Activated naive CD4-positive, alpha-beta T cell treated with anti-CD3 and anti-CD28 coated beads for 36 hours (primary cell): ENCODE data around the gene SND1. TPM values are rescaled to one million over a fixed set of nuclear protein-coding genes. Genes with fewer than 3 reads are reported as not detected.

Source experiments
- CTCF ChIA-PET: fragments of 350-600 bp; sonication (Branson Sonifier 250); formaldehyde crosslinking; loops from one replicate; lab custom pipeline; 2021; ENCODE audit warnings: antibody characterized with exemption; lab: Charles Lee
- DNase-seq: peaks from one replicate; pipeline ENCODE4 v3.0.0-alpha.2; 2020
- H3K27ac Mint-ChIP-seq: one replicate; pipeline ENCODE4 v1.8.0; 2021; ENCODE audit warnings: mild to moderate bottlenecking, mixed read lengths
- H3K27me3 Mint-ChIP-seq: one replicate; pipeline ENCODE4 v1.8.0; 2021; ENCODE audit warnings: low read depth, mixed read lengths
- H3K36me3 Mint-ChIP-seq: one replicate; pipeline ENCODE4 v1.8.0; 2021; ENCODE audit warnings: low read depth, mixed read lengths
- H3K4me1 Mint-ChIP-seq: one replicate; pipeline ENCODE4 v1.8.0; 2021; ENCODE audit warnings: low read depth, mixed read lengths
- H3K4me3 Mint-ChIP-seq: one replicate; pipeline ENCODE4 v1.8.0; 2021; ENCODE audit warnings: mild to moderate bottlenecking, moderate library complexity, mixed read lengths
- H3K9me3 Mint-ChIP-seq: one replicate; pipeline ENCODE4 v1.8.0; 2021; ENCODE audit warnings: mixed read lengths
- intact Hi-C: fragments of 100-400 bp; cut with micrococcal nuclease; formaldehyde crosslinking; loops from one replicate; pipeline ENCODE4 v1.15.1; 2023
- total RNA-seq, 2 experiments: library from RNA; stranded (reverse); gene quantifications; one replicate each; pipeline ENCODE4 v1.2.3, GENCODE V29; 2021

The SND1 gene
- total RNA-seq, 2 experiments from 2014 or later: 184 to 211 TPM

DNA sequence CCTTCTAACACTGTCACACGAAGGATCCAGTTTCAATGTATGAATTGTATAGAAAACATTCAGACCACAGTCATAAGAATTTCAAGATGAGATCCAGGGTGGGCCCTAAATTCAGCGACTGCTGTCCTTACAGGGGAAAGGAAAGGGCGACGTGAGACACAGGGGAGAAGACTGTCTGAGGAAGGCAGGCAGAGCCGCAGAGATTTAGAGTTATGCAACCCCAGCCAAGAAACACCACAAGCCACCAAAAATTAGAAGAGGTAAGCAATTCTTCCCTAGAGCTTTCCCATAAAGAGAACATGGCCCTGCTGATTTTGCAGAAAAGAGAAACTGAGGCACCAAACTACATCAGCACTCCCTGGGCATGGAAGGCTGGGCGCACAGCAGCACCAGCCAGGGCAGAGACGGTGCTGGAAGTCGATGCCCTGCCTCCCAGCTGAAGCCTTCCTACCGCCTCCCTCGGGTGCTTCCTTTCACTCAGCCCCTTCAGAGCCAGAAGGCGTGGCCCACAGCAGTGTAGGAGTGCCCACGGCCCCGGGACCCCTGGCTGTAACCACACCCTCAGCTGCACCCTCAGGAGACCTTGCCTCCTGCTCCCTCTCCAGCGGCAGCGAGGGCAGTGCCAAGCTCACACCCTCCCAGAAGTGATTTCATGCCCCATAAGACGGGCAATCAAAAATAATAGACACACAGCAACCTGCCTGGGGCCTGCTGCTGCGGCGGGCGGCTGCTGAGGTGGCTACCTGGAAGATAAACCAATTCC lies 460.2 kb downstream of the SND1 start:
- DNase-seq: no peak
- CTCF ChIA-PET: interaction anchor here (1.7 to 6.0 kb wide), 2 partner anchors 24 to 97 kb away, joined by 10 to 26 read pairs; no protein-coding TSS in a partner anchor
- intact Hi-C loops: no loop called here
- no peaks in the 10 kb centered on the region for H3K36me3 Mint-ChIP-seq
- no peaks in the 10 kb centered on the region for H3K27me3 Mint-ChIP-seq
- H3K4me1 Mint-ChIP-seq: peaks cover 50% of the 10 kb centered on the region
- no peak overlapping the region for H3K27ac Mint-ChIP-seq
- H3K9me3 Mint-ChIP-seq: no peaks in the 10 kb centered on the region
- no peak overlapping the region for H3K4me3 Mint-ChIP-seq

DNA sequence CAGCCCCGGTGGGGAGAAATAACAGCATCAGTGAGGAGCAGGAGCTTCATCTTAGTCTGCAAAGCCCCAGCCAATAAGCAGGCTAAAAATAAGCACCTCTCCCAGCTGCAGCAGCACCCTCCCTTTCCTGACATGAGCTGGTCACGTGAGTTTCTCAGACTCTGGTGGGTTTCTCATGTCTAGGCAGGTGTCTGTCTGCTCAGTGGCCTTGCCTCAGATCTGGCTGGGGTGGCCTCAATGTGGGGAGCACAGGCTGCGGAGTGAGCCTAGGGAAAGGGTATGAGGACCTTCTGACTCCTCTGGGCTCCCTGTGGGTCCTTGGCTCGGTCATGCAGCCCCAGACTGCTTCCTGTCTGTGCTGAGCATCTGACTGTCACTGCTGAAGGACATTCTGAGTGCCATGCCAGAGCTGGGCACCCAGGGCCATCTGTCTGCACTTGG lies 460.8 kb downstream of the SND1 start:
- CTCF ChIA-PET: interaction anchor here (0.6 to 6.0 kb wide), 2 partner anchors 23 to 266 kb away, joined by 3 to 26 read pairs; no protein-coding TSS in a partner anchor
- Mint-ChIP-seq H3K27ac (no peak overlapping the region), H3K27me3 (no peaks in the 10 kb centered on the region), H3K36me3 (no peaks in the 10 kb centered on the region), H3K9me3 (no peaks in the 10 kb centered on the region), H3K4me1 (peaks cover 46% of the 10 kb centered on the region), H3K4me3 (no peak overlapping the region)
- DNase-seq: no peak
- intact Hi-C loops: no loop called here

DNA sequence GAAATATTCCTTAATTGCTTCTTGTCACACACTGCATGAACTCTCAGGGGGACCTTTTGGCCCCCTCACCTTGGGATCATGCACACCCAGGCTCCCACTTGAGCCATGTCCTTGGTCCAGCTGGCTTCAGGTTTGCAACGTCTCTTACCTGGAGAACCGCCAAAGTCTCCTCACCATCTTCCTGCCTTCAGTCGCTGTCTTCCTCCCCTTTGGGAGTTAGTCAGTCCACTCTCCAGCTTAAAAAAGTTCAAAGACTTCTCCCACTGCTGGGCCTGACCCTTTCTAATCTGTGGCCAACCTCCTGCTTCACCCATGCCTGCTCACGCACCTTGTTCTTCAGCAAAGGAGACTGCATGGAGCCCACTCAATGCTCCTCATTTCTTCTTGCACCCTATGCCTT lies 461.8 kb downstream of the SND1 start:
- peaks cover 40% of the 10 kb centered on the region for H3K4me1 Mint-ChIP-seq
- no peaks in the 10 kb centered on the region for H3K9me3 Mint-ChIP-seq
- no peak overlapping the region for H3K4me3 Mint-ChIP-seq
- CTCF ChIA-PET: interaction anchor here (0.7 to 6.0 kb wide), 2 partner anchors 22 to 74 kb away, joined by 3 to 26 read pairs; no protein-coding TSS in a partner anchor
- no peaks in the 10 kb centered on the region for H3K36me3 Mint-ChIP-seq
- no peak for DNase-seq
- no peak overlapping the region for H3K27ac Mint-ChIP-seq
- intact Hi-C loops: no loop called here
- no peaks in the 10 kb centered on the region for H3K27me3 Mint-ChIP-seq

DNA sequence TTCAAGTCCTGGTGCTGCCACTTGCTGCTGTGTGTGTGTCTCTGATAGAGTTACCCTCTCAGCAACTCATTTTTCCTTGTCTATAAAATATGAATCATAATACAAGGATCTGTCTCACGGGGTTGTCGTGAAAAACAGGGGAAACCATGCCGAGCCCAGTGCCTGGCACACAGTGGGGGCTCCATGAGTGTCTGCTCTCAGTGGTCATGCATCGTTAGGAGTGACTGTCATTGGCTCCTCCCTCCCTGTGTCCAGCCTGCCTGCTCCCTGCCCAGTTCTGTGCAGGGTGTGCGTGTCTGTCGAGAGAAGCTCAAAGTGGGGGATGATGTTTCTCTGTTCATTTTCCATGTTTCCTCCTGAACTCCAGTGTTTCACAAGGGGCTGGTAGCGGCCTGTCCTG lies 462.8 kb downstream of the SND1 start:
- Mint-ChIP-seq H3K36me3 (no peaks in the 10 kb centered on the region), H3K4me3 (no peak overlapping the region), H3K4me1 (peaks cover 31% of the 10 kb centered on the region), H3K27me3 (no peaks in the 10 kb centered on the region), H3K27ac (no peak overlapping the region), H3K9me3 (no peaks in the 10 kb centered on the region)
- intact Hi-C loops: no loop called here
- CTCF ChIA-PET: no interaction called here
- no peak for DNase-seq

DNA sequence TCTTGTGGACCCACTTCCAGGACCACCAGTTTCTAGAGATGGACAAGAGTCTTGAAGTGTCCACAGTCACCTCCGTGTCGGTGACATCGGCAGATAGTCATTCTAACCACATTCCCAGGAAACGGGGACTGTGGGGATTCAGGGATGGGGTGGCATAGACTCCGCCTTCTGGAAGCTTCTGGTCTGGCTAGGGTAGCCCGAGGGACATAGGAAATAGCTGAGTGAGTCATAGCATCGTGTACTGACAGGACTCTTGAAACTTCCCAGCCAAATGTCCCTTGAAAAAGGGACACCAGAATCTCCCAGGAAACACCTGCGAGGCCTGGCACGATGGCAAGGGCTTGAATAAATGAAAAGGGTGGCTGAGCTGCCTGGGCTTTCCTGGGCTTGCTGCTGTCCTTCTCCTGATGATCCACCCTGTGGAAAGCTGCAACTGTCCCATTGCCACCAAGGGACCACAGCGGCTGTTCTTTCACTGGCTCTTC lies 463.4 kb downstream of the SND1 start:
- intact Hi-C loops: no loop called here
- DNase-seq: no peak
- H3K27me3 Mint-ChIP-seq: no peaks in the 10 kb centered on the region
- H3K27ac Mint-ChIP-seq: no peak overlapping the region
- no peaks in the 10 kb centered on the region for H3K36me3 Mint-ChIP-seq
- peaks cover 25% of the 10 kb centered on the region for H3K4me1 Mint-ChIP-seq
- H3K9me3 Mint-ChIP-seq: no peaks in the 10 kb centered on the region
- no peak overlapping the region for H3K4me3 Mint-ChIP-seq
- CTCF ChIA-PET: no interaction called here

DNA sequence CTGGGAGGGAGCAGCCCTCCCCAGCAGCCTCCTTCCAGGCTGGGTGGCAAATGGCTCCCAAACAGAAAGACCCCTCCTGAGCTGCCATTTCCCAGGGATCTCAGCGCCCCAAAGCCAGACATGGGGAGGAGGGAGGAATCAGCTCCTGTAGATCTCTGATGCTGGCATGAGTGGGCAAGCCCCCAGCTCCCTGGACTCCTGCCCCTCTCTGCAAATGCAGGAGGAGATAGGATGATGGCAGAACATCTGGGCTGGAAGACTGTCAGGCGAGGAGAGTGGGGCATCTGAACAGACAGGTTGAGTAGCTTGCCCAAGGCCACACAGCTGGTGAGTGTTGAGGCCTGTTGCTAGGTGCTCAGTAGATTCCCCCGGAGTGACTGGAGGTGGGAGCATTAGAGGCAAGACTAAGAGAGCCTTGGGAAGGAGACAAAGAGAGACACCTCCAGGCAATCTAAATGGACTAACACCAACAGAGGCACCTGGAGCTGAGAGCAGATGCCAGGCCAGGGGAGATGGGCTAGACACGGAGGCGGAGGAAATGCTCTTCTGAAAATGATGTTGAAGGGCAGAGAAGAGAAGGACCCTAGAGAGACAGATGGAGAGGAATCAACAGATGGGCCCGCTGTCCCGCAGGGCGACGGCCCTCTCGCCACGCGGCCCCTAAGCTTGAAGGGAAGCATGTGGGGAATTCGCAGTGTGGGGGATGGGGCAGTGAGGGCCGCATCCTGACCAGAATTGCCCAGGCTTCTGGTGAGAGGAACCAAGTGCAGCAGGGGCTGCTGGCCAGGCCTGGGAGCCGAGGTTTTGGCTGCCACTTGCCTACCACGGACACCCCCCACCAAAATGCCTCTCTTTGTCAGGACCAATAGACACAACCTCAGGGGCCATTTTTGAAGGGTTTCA lies 464.1 kb downstream of the SND1 start:
- Mint-ChIP-seq H3K4me1 (peaks cover 18% of the 10 kb centered on the region), H3K27ac (no peak overlapping the region), H3K27me3 (no peaks in the 10 kb centered on the region), H3K4me3 (no peak overlapping the region), H3K9me3 (no peaks in the 10 kb centered on the region), H3K36me3 (no peaks in the 10 kb centered on the region)
- intact Hi-C loops: no loop called here
- CTCF ChIA-PET: no interaction called here
- DNase-seq: no peak

DNA sequence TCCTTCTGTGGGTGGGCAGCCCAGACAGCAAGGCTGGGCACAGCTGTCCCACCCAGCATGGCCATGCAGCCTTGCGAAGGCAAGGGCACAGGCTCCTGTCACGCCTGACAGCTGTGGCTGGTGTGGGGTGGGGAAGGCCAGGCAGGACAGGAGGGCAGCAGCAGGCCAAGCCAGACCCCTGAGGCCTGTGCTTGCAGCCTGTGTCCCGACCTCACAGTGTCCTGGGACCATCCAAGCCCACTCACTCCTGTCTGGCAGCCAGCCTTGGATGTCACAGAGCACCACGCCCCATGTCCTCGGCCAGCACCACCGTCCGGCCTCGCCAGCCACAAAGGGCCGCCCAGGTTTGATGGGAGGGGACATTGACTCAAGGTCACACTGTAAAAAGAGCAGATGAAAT lies 464.7 kb downstream of the SND1 start:
- H3K4me3 Mint-ChIP-seq: no peak overlapping the region
- no peaks in the 10 kb centered on the region for H3K27me3 Mint-ChIP-seq
- no peak overlapping the region for H3K27ac Mint-ChIP-seq
- H3K4me1 Mint-ChIP-seq: peaks cover 11% of the 10 kb centered on the region
- DNase-seq: no peak
- no peaks in the 10 kb centered on the region for H3K9me3 Mint-ChIP-seq
- CTCF ChIA-PET: no interaction called here
- H3K36me3 Mint-ChIP-seq: no peaks in the 10 kb centered on the region
- intact Hi-C loops: no loop called here

DNA sequence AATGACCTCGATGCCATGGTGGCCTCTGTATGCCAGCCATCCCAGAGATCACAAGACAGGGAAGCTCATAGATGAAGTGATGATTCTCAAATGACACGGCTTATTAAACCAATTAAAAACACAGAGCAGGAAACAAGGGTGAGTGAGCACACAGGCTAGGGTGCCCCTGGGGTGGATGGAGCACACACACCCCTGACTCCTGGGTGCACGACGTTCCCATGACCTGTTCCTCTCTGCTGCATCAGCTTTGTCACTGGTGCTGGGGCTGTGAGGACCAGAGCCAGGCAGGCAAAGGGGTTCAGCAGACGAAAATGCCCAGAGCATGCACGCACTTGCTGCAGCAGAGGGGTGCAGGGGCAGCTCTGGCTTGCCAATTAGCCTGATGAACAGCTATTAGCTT lies 465.7 kb downstream of the SND1 start:
- CTCF ChIA-PET: interaction anchor here (1.3 to 1.5 kb wide), 2 partner anchors 9 to 92 kb away, joined by 3 to 5 read pairs; no protein-coding TSS in a partner anchor

DNA sequence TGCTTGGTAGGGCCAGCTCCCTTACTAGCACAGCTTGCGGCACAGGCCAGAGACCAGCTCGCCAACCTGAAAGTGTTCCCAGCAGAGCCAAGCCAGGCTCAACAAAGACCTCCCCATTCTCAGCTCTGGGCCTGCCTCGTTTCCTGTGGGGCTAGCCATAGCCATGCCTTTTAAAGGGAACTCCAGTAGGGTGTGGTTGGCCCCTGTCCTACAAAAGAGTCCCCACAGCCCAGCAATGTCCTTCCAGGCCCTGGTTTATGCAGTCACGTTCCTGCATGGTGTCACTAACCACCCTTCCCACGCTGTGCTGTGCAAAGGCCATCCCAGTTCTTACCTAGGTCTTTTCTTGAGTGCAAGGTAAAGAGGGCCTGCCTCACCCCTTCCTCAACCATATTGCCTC lies 467.0 kb downstream of the SND1 start:
- Mint-ChIP-seq H3K27me3 (no peaks in the 10 kb centered on the region), H3K36me3 (no peaks in the 10 kb centered on the region), H3K4me3 (no peak overlapping the region), H3K27ac (no peak overlapping the region), H3K9me3 (no peaks in the 10 kb centered on the region), H3K4me1 (peaks cover 7% of the 10 kb centered on the region)
- CTCF ChIA-PET: no interaction called here
- intact Hi-C loops: no loop called here
- no peak for DNase-seq

More for the DNA sequence above, 465.7 kb downstream of the SND1 start:
- intact Hi-C loops: no loop called here
- DNase-seq: no peak
- H3K27ac Mint-ChIP-seq: no peak overlapping the region
- H3K4me1 Mint-ChIP-seq: peaks cover 6% of the 10 kb centered on the region
- H3K4me3 Mint-ChIP-seq: no peak overlapping the region
- no peaks in the 10 kb centered on the region for H3K27me3 Mint-ChIP-seq
- no peaks in the 10 kb centered on the region for H3K36me3 Mint-ChIP-seq
- no peaks in the 10 kb centered on the region for H3K9me3 Mint-ChIP-seq

DNA sequence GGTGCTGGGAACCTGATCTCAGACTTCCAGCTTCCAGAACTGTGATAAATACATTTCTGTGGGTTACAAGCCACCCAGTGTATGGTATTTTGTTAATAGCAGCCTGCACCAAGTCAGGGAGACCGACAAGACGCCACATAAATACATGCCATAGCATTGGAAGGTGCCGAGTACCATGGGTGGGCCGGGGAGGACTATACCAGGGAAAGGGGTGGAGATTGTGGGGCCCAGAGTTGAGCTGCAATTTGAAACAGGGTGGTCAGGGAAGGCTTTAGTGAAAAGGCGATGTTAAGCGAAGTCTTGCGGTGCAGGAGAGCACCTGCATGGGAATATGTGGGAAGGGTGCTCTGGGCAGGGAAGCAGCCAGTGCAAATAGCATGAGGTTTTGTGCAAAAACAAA lies 468.1 kb downstream of the SND1 start:
- H3K4me1 Mint-ChIP-seq: peaks cover 11% of the 10 kb centered on the region
- CTCF ChIA-PET: interaction anchor here (0.9 to 2.2 kb wide), 2 partner anchors 15 to 864 kb away, joined by 3 to 8 read pairs; no protein-coding TSS in a partner anchor
- no peaks in the 10 kb centered on the region for H3K9me3 Mint-ChIP-seq
- no peak for DNase-seq
- no peaks in the 10 kb centered on the region for H3K27me3 Mint-ChIP-seq
- no peaks in the 10 kb centered on the region for H3K36me3 Mint-ChIP-seq
- H3K27ac Mint-ChIP-seq: no peak overlapping the region
- intact Hi-C loops: no loop called here
- H3K4me3 Mint-ChIP-seq: no peak overlapping the region

DNA sequence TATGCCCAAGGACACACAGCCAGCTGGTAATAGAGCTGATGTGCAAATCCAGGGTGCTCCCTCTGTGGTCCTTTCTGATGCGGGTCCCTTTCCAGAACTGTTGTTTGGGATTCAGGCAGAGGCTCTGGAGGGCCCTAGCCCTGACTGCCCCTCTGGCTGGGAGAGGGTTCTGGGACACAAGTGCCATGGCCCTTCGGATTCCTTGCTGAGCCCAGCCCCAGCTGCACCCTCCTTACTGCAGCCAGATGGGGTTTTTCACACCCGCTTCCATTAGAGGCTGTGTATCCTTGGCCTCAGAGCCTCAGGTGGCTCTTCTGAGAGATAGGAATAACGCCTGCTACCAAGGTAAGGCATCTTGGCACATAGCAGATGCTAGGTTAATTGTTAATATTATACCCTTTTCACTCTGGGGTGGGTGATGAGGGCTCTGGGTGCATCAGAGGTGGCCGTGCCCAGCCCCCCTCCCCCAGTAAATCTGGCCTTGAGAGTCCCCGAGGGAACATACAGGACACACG lies 469.0 kb downstream of the SND1 start:
- CTCF ChIA-PET: interaction anchor here (2.2 kb wide), 1 partner anchor 14 kb away, joined by 8 read pairs; no protein-coding TSS in a partner anchor
- Mint-ChIP-seq H3K9me3 (no peaks in the 10 kb centered on the region), H3K4me3 (no peak overlapping the region), H3K27me3 (no peaks in the 10 kb centered on the region), H3K4me1 (peaks cover 12% of the 10 kb centered on the region), H3K27ac (no peak overlapping the region), H3K36me3 (no peaks in the 10 kb centered on the region)
- intact Hi-C loops: no loop called here
- no peak for DNase-seq
